Measurements from ENCODE around the gene DPP6.

DPP6 gene

GRCh38 chr7:154720016-154720415 lies 667.8 kb downstream of the DPP6 start:
- Histone ChIP-seq H3K9me3 (ENCODE audit: control insufficient read depth, insufficient read depth, low read depth, low read length) (peaks cover 24% of the 10 kb centered on the region), H3K4me3 (ENCODE audit: low read depth, low read length) (no peak overlapping the region), H3K36me3 (ENCODE audit: control insufficient read depth, insufficient read depth, low read length) (no peaks in the 10 kb centered on the region), H3K4me1 (ENCODE audit: control insufficient read depth, insufficient read depth, low read length) (no peaks in the 10 kb centered on the region), H3K9ac (ENCODE audit: low read length) (no peak overlapping the region), H3K27ac (ENCODE audit: low read depth, low read length) (no peak overlapping the region), H3K27me3 (ENCODE audit: control insufficient read depth, insufficient read depth, low read length) (no peaks in the 10 kb centered on the region)

GRCh38 chr7:154721086-154721485 lies 668.9 kb downstream of the DPP6 start:
- H3K9me3 ChIP-seq (ENCODE audit: control insufficient read depth, insufficient read depth, low read depth, low read length) = peaks cover 28% of the 10 kb centered on the region
- H3K36me3 ChIP-seq (ENCODE audit: control insufficient read depth, insufficient read depth, low read length) = no peaks in the 10 kb centered on the region
- H3K4me1 ChIP-seq (ENCODE audit: control insufficient read depth, insufficient read depth, low read length) = no peaks in the 10 kb centered on the region
- H3K9ac ChIP-seq (ENCODE audit: low read length) = no peak overlapping the region
- H3K27me3 ChIP-seq (ENCODE audit: control insufficient read depth, insufficient read depth, low read length) = no peaks in the 10 kb centered on the region
- H3K4me3 ChIP-seq (ENCODE audit: low read depth, low read length) = no peak overlapping the region
- no peak overlapping the region for H3K27ac ChIP-seq (ENCODE audit: low read depth, low read length)

- Histone ChIP-seq H3K9ac (ENCODE audit: low read length) (no peak overlapping the region), H3K27ac (ENCODE audit: low read depth, low read length) (no peak overlapping the region), H3K9me3 (ENCODE audit: control insufficient read depth, insufficient read depth, low read depth, low read length) (peaks cover 56% of the 10 kb centered on the region), H3K4me1 (ENCODE audit: control insufficient read depth, insufficient read depth, low read length) (no peaks in the 10 kb centered on the region), H3K36me3 (ENCODE audit: control insufficient read depth, insufficient read depth, low read length) (no peaks in the 10 kb centered on the region), H3K4me3 (ENCODE audit: low read depth, low read length) (no peak overlapping the region), H3K27me3 (ENCODE audit: control insufficient read depth, insufficient read depth, low read length) (no peaks in the 10 kb centered on the region)
Observed at GRCh38 chr7:154726368-154726767, 674.2 kb downstream of the DPP6 start.

GRCh38 chr7:154729056-154729455 lies 676.9 kb downstream of the DPP6 start:
- Histone ChIP-seq H3K27ac (ENCODE audit: low read depth, low read length) (no peak overlapping the region), H3K4me3 (ENCODE audit: low read depth, low read length) (no peak overlapping the region), H3K36me3 (ENCODE audit: control insufficient read depth, insufficient read depth, low read length) (no peaks in the 10 kb centered on the region), H3K27me3 (ENCODE audit: control insufficient read depth, insufficient read depth, low read length) (no peaks in the 10 kb centered on the region), H3K9me3 (ENCODE audit: control insufficient read depth, insufficient read depth, low read depth, low read length) (peaks cover 69% of the 10 kb centered on the region), H3K9ac (ENCODE audit: low read length) (no peak overlapping the region), H3K4me1 (ENCODE audit: control insufficient read depth, insufficient read depth, low read length) (no peaks in the 10 kb centered on the region)

- H3K9ac ChIP-seq (ENCODE audit: low read length) = no peak overlapping the region
- H3K9me3 ChIP-seq (ENCODE audit: control insufficient read depth, insufficient read depth, low read depth, low read length) = peaks cover 20% of the 10 kb centered on the region; the same call in 1 of the 2 replicates
- no peak overlapping the region for H3K4me3 ChIP-seq (ENCODE audit: low read depth, low read length)
- no peaks in the 10 kb centered on the region for H3K27me3 ChIP-seq (ENCODE audit: control insufficient read depth, insufficient read depth, low read length)
- H3K36me3 ChIP-seq (ENCODE audit: control insufficient read depth, insufficient read depth, low read length) = no peaks in the 10 kb centered on the region
- H3K27ac ChIP-seq (ENCODE audit: low read depth, low read length) = no peak overlapping the region
- H3K4me1 ChIP-seq (ENCODE audit: control insufficient read depth, insufficient read depth, low read length) = no peaks in the 10 kb centered on the region
Observed at GRCh38 chr7:154735766-154736165, 683.6 kb downstream of the DPP6 start.

GRCh38 chr7:154736389-154736788 lies 684.2 kb downstream of the DPP6 start:
- H3K4me3 ChIP-seq (ENCODE audit: low read depth, low read length) = no peak overlapping the region
- H3K9ac ChIP-seq (ENCODE audit: low read length) = no peak overlapping the region
- no peaks in the 10 kb centered on the region for H3K36me3 ChIP-seq (ENCODE audit: control insufficient read depth, insufficient read depth, low read length)
- H3K27me3 ChIP-seq (ENCODE audit: control insufficient read depth, insufficient read depth, low read length) = no peaks in the 10 kb centered on the region
- H3K27ac ChIP-seq (ENCODE audit: low read depth, low read length) = no peak overlapping the region
- H3K9me3 ChIP-seq (ENCODE audit: control insufficient read depth, insufficient read depth, low read depth, low read length) = peaks cover 16% of the 10 kb centered on the region; the same call in 1 of the 2 replicates
- H3K4me1 ChIP-seq (ENCODE audit: control insufficient read depth, insufficient read depth, low read length) = no peaks in the 10 kb centered on the region

- peaks cover 5% of the 10 kb centered on the region; the same call in 1 of the 2 replicates for H3K9me3 ChIP-seq (ENCODE audit: control insufficient read depth, insufficient read depth, low read depth, low read length)
- H3K27me3 ChIP-seq (ENCODE audit: control insufficient read depth, insufficient read depth, low read length) = no peaks in the 10 kb centered on the region
- H3K9ac ChIP-seq (ENCODE audit: low read length) = no peak overlapping the region
- 0 out of 2 replicates have a peak, but pooled peaks cover 2% of the 10 kb centered on the region for H3K4me1 ChIP-seq (ENCODE audit: control insufficient read depth, insufficient read depth, low read length)
- no peak overlapping the region for H3K27ac ChIP-seq (ENCODE audit: low read depth, low read length)
- no peaks in the 10 kb centered on the region for H3K36me3 ChIP-seq (ENCODE audit: control insufficient read depth, insufficient read depth, low read length)
- no peak overlapping the region for H3K4me3 ChIP-seq (ENCODE audit: low read depth, low read length)
Observed at GRCh38 chr7:154738216-154738615, 686.0 kb downstream of the DPP6 start.

GRCh38 chr7:154741131-154741530 lies 688.9 kb downstream of the DPP6 start:
- Histone ChIP-seq H3K27ac (ENCODE audit: low read depth, low read length) (no peak overlapping the region), H3K9ac (ENCODE audit: low read length) (no peak overlapping the region), H3K36me3 (ENCODE audit: control insufficient read depth, insufficient read depth, low read length) (no peaks in the 10 kb centered on the region), H3K9me3 (ENCODE audit: control insufficient read depth, insufficient read depth, low read depth, low read length) (no peaks in the 10 kb centered on the region), H3K27me3 (ENCODE audit: control insufficient read depth, insufficient read depth, low read length) (no peaks in the 10 kb centered on the region), H3K4me1 (ENCODE audit: control insufficient read depth, insufficient read depth, low read length) (0 out of 2 replicates have a peak, but pooled peaks cover 2% of the 10 kb centered on the region), H3K4me3 (ENCODE audit: low read depth, low read length) (no peak overlapping the region)

GRCh38 chr7:154743206-154743605 lies 691.0 kb downstream of the DPP6 start:
- Histone ChIP-seq H3K36me3 (ENCODE audit: control insufficient read depth, insufficient read depth, low read length) (no peaks in the 10 kb centered on the region), H3K9me3 (ENCODE audit: control insufficient read depth, insufficient read depth, low read depth, low read length) (no peaks in the 10 kb centered on the region), H3K4me3 (ENCODE audit: low read depth, low read length) (no peak overlapping the region), H3K27me3 (ENCODE audit: control insufficient read depth, insufficient read depth, low read length) (peaks cover 3% of the 10 kb centered on the region; the same call in 1 of the 2 replicates), H3K4me1 (ENCODE audit: control insufficient read depth, insufficient read depth, low read length) (0 out of 2 replicates have a peak, but pooled peaks cover 2% of the 10 kb centered on the region), H3K9ac (ENCODE audit: low read length) (no peak overlapping the region), H3K27ac (ENCODE audit: low read depth, low read length) (no peak overlapping the region)

GRCh38 chr7:154744256-154744860 lies 692.2 kb downstream of the DPP6 start:
- Histone ChIP-seq H3K4me1 (ENCODE audit: control insufficient read depth, insufficient read depth, low read length) (0 out of 2 replicates have a peak, but pooled peaks cover 2% of the 10 kb centered on the region), H3K9ac (ENCODE audit: low read length) (no peak overlapping the region), H3K27ac (ENCODE audit: low read depth, low read length) (no peak overlapping the region), H3K4me3 (ENCODE audit: low read depth, low read length) (no peak overlapping the region), H3K36me3 (ENCODE audit: control insufficient read depth, insufficient read depth, low read length) (no peaks in the 10 kb centered on the region), H3K9me3 (ENCODE audit: control insufficient read depth, insufficient read depth, low read depth, low read length) (no peaks in the 10 kb centered on the region), H3K27me3 (ENCODE audit: control insufficient read depth, insufficient read depth, low read length) (peaks cover 14% of the 10 kb centered on the region)

GRCh38 chr7:154744861-154745258 lies 692.7 kb downstream of the DPP6 start:
- Histone ChIP-seq H3K27me3 (ENCODE audit: control insufficient read depth, insufficient read depth, low read length) (peaks cover 14% of the 10 kb centered on the region), H3K9me3 (ENCODE audit: control insufficient read depth, insufficient read depth, low read depth, low read length) (no peaks in the 10 kb centered on the region), H3K4me1 (ENCODE audit: control insufficient read depth, insufficient read depth, low read length) (0 out of 2 replicates have a peak, but pooled peaks cover 2% of the 10 kb centered on the region), H3K36me3 (ENCODE audit: control insufficient read depth, insufficient read depth, low read length) (no peaks in the 10 kb centered on the region), H3K9ac (ENCODE audit: low read length) (no peak overlapping the region), H3K4me3 (ENCODE audit: low read depth, low read length) (no peak overlapping the region), H3K27ac (ENCODE audit: low read depth, low read length) (no peak overlapping the region)
